ENCODE results near the gene MGRN1. TPM values are rescaled to one million over a fixed set of nuclear protein-coding genes. Genes with fewer than 3 reads are reported as not detected.

Gene MGRN1
- total RNA-seq, 5 donors from 2014 or later (not counting 1 experiment from before 2014, with no cell fraction given) = 63.1 to 76.8 (median 72.2) TPM

GRCh38 chr16:4698321-4699045 lies 73.9 kb downstream of the MGRN1 start:
- H3K27me3 ChIP-seq (replicated peaks in 1 of 2; ENCODE audit: control insufficient read depth in 2 of 2, extremely low read depth in 1 of 2, insufficient read depth in 2 of 2, low read length in 1 of 2) = no peaks in the 10 kb centered on the region
- H3K36me3 Mint-ChIP-seq = peaks cover 10% of the 10 kb centered on the region
- no peak for ATAC-seq (replicated peaks in 1 of 4)
- no peak for DNase-seq
- peaks cover 6 to 18% (median 15%) of the 10 kb centered on the region in 3 donors for H3K4me1 Mint-ChIP-seq
- H3K36me3 ChIP-seq (ENCODE audit: control insufficient read depth in 2 of 2, extremely low read depth in 1 of 2, insufficient read depth in 1 of 2, low read length in 1 of 2) = peaks cover 26 to 64% of the 10 kb centered on the region in 2 donors
- no peaks in the 10 kb centered on the region for H3K9me3 ChIP-seq
- no peak overlapping the region for H3K4me3 ChIP-seq (ENCODE audit: control insufficient read depth in 1 of 2, extremely low read depth in 1 of 2, low read length in 1 of 2)
- ChIA-PET CTCF (no interaction called here), POLR2A (interaction anchor here in 1 of 2 donors (0.6 kb wide), 1 partner anchor 82 kb away, joined by 3 read pairs; no protein-coding TSS in a partner anchor)
- 98% methylated on average over 35 of the region's 36 CpGs for WGBS (ENCODE audit: insufficient coverage)
- H3K9me3 Mint-ChIP-seq = no peaks in the 10 kb centered on the region
- no peak overlapping the region for H3K27ac ChIP-seq (ENCODE audit: low read length)
- H3K27me3 Mint-ChIP-seq = no peaks in the 10 kb centered on the region
- no peak overlapping the region for H3K4me3 Mint-ChIP-seq
- H3K4me1 ChIP-seq (ENCODE audit: control insufficient read depth in 1 of 2, extremely low read depth in 1 of 2, insufficient read depth in 2 of 2, low read length in 2 of 2) = peaks cover 2 to 48% of the 10 kb centered on the region in 2 experiments
- H3K27ac Mint-ChIP-seq = no peak overlapping the region

- H3K27me3 Mint-ChIP-seq = no peaks in the 10 kb centered on the region
- H3K4me1 ChIP-seq (ENCODE audit: control insufficient read depth in 1 of 2, extremely low read depth in 1 of 2, insufficient read depth in 2 of 2, low read length in 2 of 2) = peaks cover 2 to 52% of the 10 kb centered on the region in 2 experiments
- H3K27ac Mint-ChIP-seq = no peak overlapping the region
- H3K4me3 Mint-ChIP-seq = no peak overlapping the region
- peaks cover 10% of the 10 kb centered on the region for H3K36me3 Mint-ChIP-seq
- no peaks in the 10 kb centered on the region for H3K9me3 Mint-ChIP-seq
- peaks cover 6 to 18% (median 15%) of the 10 kb centered on the region in 3 donors for H3K4me1 Mint-ChIP-seq
- H3K9me3 ChIP-seq = no peaks in the 10 kb centered on the region
- H3K27ac ChIP-seq (ENCODE audit: low read length) = no peak overlapping the region
- H3K36me3 ChIP-seq (ENCODE audit: control insufficient read depth in 2 of 2, extremely low read depth in 1 of 2, insufficient read depth in 1 of 2, low read length in 1 of 2) = peaks cover 26 to 67% of the 10 kb centered on the region in 2 donors
- CTCF ChIA-PET = no interaction called here
- ATAC-seq (replicated peaks in 1 of 4) = no peak
- no peak overlapping the region for H3K4me3 ChIP-seq (ENCODE audit: control insufficient read depth in 1 of 2, extremely low read depth in 1 of 2, low read length in 1 of 2)
- WGBS (ENCODE audit: insufficient coverage) = 94% methylated on average over 17 of the region's 19 CpGs
- POLR2A ChIA-PET = interaction anchor here in 1 of 2 donors (0.6 kb wide), 1 partner anchor 83 kb away, joined by 3 read pairs; no protein-coding TSS in a partner anchor
- H3K27me3 ChIP-seq (replicated peaks in 1 of 2; ENCODE audit: control insufficient read depth in 2 of 2, extremely low read depth in 1 of 2, insufficient read depth in 2 of 2, low read length in 1 of 2) = no peaks in the 10 kb centered on the region
- no peak for DNase-seq
Measured at GRCh38 chr16:4699046-4699556, 74.5 kb downstream of the MGRN1 start.

- no peaks in the 10 kb centered on the region for H3K9me3 ChIP-seq
- H3K4me3 ChIP-seq (ENCODE audit: control insufficient read depth in 1 of 2, extremely low read depth in 1 of 2, low read length in 1 of 2) = no peak overlapping the region
- POLR2A ChIA-PET = interaction anchor here in 1 of 2 donors (0.6 kb wide), 1 partner anchor 10 kb away, joined by 3 read pairs; no protein-coding TSS in a partner anchor
- no peaks in the 10 kb centered on the region for H3K27me3 ChIP-seq (replicated peaks in 1 of 2; ENCODE audit: control insufficient read depth in 2 of 2, extremely low read depth in 1 of 2, insufficient read depth in 2 of 2, low read length in 1 of 2)
- DNase-seq (peak in 3 of 35 experiments; percentile 28 to 73 (median 40)), ATAC-seq (replicated peaks in 1 of 4) (peak; percentile 53 to 89 (median 62))
- H3K4me1 ChIP-seq (ENCODE audit: control insufficient read depth in 1 of 2, extremely low read depth in 1 of 2, insufficient read depth in 2 of 2, low read length in 2 of 2) = peaks cover 0 to 39% of the 10 kb centered on the region in 2 experiments
- peaks cover 15% of the 10 kb centered on the region for H3K36me3 Mint-ChIP-seq
- H3K4me3 Mint-ChIP-seq = no peak overlapping the region
- CTCF ChIA-PET = no interaction called here
- no peaks in the 10 kb centered on the region for H3K9me3 Mint-ChIP-seq
- no peaks in the 10 kb centered on the region for H3K27me3 Mint-ChIP-seq
- H3K4me1 Mint-ChIP-seq = peaks cover 4 to 12% (median 6%) of the 10 kb centered on the region in 3 donors
- 94% methylated on average over 5 of the region's 13 CpGs for WGBS (ENCODE audit: insufficient coverage)
- peak overlapping the region in 1 of 2 donors; percentile 41 for H3K27ac Mint-ChIP-seq
- H3K36me3 ChIP-seq (ENCODE audit: control insufficient read depth in 2 of 2, extremely low read depth in 1 of 2, insufficient read depth in 1 of 2, low read length in 1 of 2) = peaks cover 26 to 71% of the 10 kb centered on the region in 2 donors
- no peak overlapping the region for H3K27ac ChIP-seq (ENCODE audit: low read length)
Measured at GRCh38 chr16:4700380-4700996, 75.9 kb downstream of the MGRN1 start.

- Histone ChIP-seq H3K4me3 (ENCODE audit: control insufficient read depth in 1 of 2, extremely low read depth in 1 of 2, low read length in 1 of 2) (no peak overlapping the region), H3K9me3 (no peaks in the 10 kb centered on the region), H3K27me3 (replicated peaks in 1 of 2; ENCODE audit: control insufficient read depth in 2 of 2, extremely low read depth in 1 of 2, insufficient read depth in 2 of 2, low read length in 1 of 2) (no peaks in the 10 kb centered on the region), H3K36me3 (ENCODE audit: control insufficient read depth in 2 of 2, extremely low read depth in 1 of 2, insufficient read depth in 1 of 2, low read length in 1 of 2) (peaks cover 26 to 64% of the 10 kb centered on the region in 2 donors), H3K27ac (ENCODE audit: low read length) (no peak overlapping the region), H3K4me1 (ENCODE audit: control insufficient read depth in 1 of 2, extremely low read depth in 1 of 2, insufficient read depth in 2 of 2, low read length in 2 of 2) (peaks cover 0 to 32% of the 10 kb centered on the region in 2 experiments)
- Mint-ChIP-seq H3K4me1 (peaks cover 0 to 11% (median 3%) of the 10 kb centered on the region in 3 donors), H3K27me3 (no peaks in the 10 kb centered on the region), H3K36me3 (peaks cover 13% of the 10 kb centered on the region), H3K27ac (no peak overlapping the region), H3K9me3 (no peaks in the 10 kb centered on the region), H3K4me3 (no peak overlapping the region)
- DNase-seq = no peak
- CTCF ChIA-PET = no interaction called here
- POLR2A ChIA-PET = interaction anchor here in 1 of 2 donors (0.6 kb wide), 1 partner anchor 9 kb away, joined by 3 read pairs; no protein-coding TSS in a partner anchor
- ATAC-seq (replicated peaks in 1 of 4) = no peak
- WGBS (ENCODE audit: insufficient coverage) = 94% methylated on average over 29 of the region's 33 CpGs
Measured at GRCh38 chr16:4700997-4701743, 76.5 kb downstream of the MGRN1 start.

- Mint-ChIP-seq H3K27ac (peak overlapping the region in 1 of 2 donors; percentile 34), H3K9me3 (no peaks in the 10 kb centered on the region), H3K27me3 (no peaks in the 10 kb centered on the region), H3K4me3 (no peak overlapping the region), H3K36me3 (peaks cover 19% of the 10 kb centered on the region), H3K4me1 (peaks cover 0 to 11% (median 3%) of the 10 kb centered on the region in 3 donors)
- Histone ChIP-seq H3K27me3 (replicated peaks in 1 of 2; ENCODE audit: control insufficient read depth in 2 of 2, extremely low read depth in 1 of 2, insufficient read depth in 2 of 2, low read length in 1 of 2) (no peaks in the 10 kb centered on the region), H3K27ac (ENCODE audit: low read length) (no peak overlapping the region), H3K36me3 (ENCODE audit: control insufficient read depth in 2 of 2, extremely low read depth in 1 of 2, insufficient read depth in 1 of 2, low read length in 1 of 2) (peaks cover 19 to 62% of the 10 kb centered on the region in 2 donors), H3K4me1 (ENCODE audit: control insufficient read depth in 1 of 2, extremely low read depth in 1 of 2, insufficient read depth in 2 of 2, low read length in 2 of 2) (peaks cover 0 to 29% of the 10 kb centered on the region in 2 experiments), H3K4me3 (ENCODE audit: control insufficient read depth in 1 of 2, extremely low read depth in 1 of 2, low read length in 1 of 2) (no peak overlapping the region), H3K9me3 (no peaks in the 10 kb centered on the region)
- WGBS (ENCODE audit: insufficient coverage) = 98% methylated on average over 12 of the region's 17 CpGs
- DNase-seq = no peak
- CTCF ChIA-PET = no interaction called here
- no peak for ATAC-seq (replicated peaks in 1 of 4)
- POLR2A ChIA-PET = no interaction called here
Measured at GRCh38 chr16:4701791-4702465, 77.3 kb downstream of the MGRN1 start.
